SU-DHL-6 (cell line): ENCODE measurements around the gene NIPAL4.

ENCODE experiments used
- EZH2phosphoT487 ChIP-seq: fragments of 200-600 bp; sonication (generic), shearing (Covaris generic); conservative IDR thresholded peaks from 2 replicates; pipeline ENCODE4 v1.6.1; 2018; ENCODE audit warnings: mild to moderate bottlenecking, antibody characterized with exemption, low read length, moderate library complexity, mixed read lengths
- TF ChIP-seq, protein P1 (sequence below): fragments of 200-600 bp; sonication (generic); IDR thresholded peaks from one replicate; pipeline ENCODE4 v1.5.1; 2017; ENCODE audit warnings: antibody characterized with exemption, mild to moderate bottlenecking, low read length, moderate library complexity; ENCODE audit not compliant: insufficient read depth, poor library complexity, severe bottlenecking

GRCh38 chr5:157473383-157474320, 13.6 kb downstream of the NIPAL4 start:
- TF ChIP-seq, protein P1, sequence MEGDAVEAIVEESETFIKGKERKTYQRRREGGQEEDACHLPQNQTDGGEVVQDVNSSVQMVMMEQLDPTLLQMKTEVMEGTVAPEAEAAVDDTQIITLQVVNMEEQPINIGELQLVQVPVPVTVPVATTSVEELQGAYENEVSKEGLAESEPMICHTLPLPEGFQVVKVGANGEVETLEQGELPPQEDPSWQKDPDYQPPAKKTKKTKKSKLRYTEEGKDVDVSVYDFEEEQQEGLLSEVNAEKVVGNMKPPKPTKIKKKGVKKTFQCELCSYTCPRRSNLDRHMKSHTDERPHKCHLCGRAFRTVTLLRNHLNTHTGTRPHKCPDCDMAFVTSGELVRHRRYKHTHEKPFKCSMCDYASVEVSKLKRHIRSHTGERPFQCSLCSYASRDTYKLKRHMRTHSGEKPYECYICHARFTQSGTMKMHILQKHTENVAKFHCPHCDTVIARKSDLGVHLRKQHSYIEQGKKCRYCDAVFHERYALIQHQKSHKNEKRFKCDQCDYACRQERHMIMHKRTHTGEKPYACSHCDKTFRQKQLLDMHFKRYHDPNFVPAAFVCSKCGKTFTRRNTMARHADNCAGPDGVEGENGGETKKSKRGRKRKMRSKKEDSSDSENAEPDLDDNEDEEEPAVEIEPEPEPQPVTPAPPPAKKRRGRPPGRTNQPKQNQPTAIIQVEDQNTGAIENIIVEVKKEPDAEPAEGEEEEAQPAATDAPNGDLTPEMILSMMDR = no peak
- no peak for TF ChIP-seq EZH2phosphoT487
